Lung (tissue), 12 donors: ENCODE data around the gene PARD3. TPM values are rescaled to one million over a fixed set of nuclear protein-coding genes. Genes with fewer than 3 reads are reported as not detected.

ENCODE experiments used
- ATAC-seq: fragments of 200-7000 bp; cut with Tn5 transposase; one replicate; pipeline ENCODE4 v1.9.1; 2020; ENCODE audit warnings: moderate number of reproducible peaks; ENCODE audit not compliant: insufficient read depth, low FRiP score
- DNase-seq, 3 donors: peaks; one replicate each; pipeline ENCODE4 v3.0.0-alpha.2; 2013 to 2017
- H3K27ac ChIP-seq, 2 donors: one replicate each; pipeline ENCODE4 v1.5.1; 2013; ENCODE audit warnings: mild to moderate bottlenecking in 2 of 2, moderate library complexity in 2 of 2, control low read depth in 1 of 2, inconsistent platforms in 1 of 2, low read depth in 1 of 2, low read length in 1 of 2
- H3K27me3 ChIP-seq, 3 donors: one replicate each; pipeline ENCODE4 v1.5.1; 2013; ENCODE audit warnings: low read length in 2 of 3; ENCODE audit not compliant: control insufficient read depth in 3 of 3, insufficient read depth in 3 of 3
- H3K36me3 ChIP-seq, 4 donors: one replicate each; pipeline ENCODE4 v1.5.1; 2013; ENCODE audit warnings: low read length in 4 of 4, mild to moderate bottlenecking in 1 of 4, moderate library complexity in 1 of 4; ENCODE audit not compliant: control insufficient read depth in 4 of 4, insufficient read depth in 4 of 4
- H3K4me1 ChIP-seq, 5 donors: one replicate each; pipeline ENCODE4 v1.5.1; 2013; ENCODE audit warnings: low read length in 5 of 5, mild to moderate bottlenecking in 2 of 5, moderate library complexity in 1 of 5; ENCODE audit not compliant: control insufficient read depth in 5 of 5, insufficient read depth in 5 of 5
- H3K4me3 ChIP-seq: one replicate; pipeline ENCODE4 v1.5.1; 2013; ENCODE audit warnings: mild to moderate bottlenecking, control low read depth, moderate library complexity
- H3K9ac ChIP-seq, 2 donors: one replicate each; pipeline ENCODE4 v1.5.1; 2013; ENCODE audit warnings: low read length in 2 of 2, control low read depth in 1 of 2; ENCODE audit not compliant: insufficient read depth in 1 of 2
- H3K9me3 ChIP-seq, 4 donors: one replicate each; pipeline ENCODE4 v1.5.1; 2013; ENCODE audit warnings: low read length in 3 of 4, mild to moderate bottlenecking in 1 of 4, moderate library complexity in 1 of 4; ENCODE audit not compliant: control insufficient read depth in 4 of 4, insufficient read depth in 3 of 4
- WGBS, 2 donors: extraction: QIAGEN DNeasy Blood & Tissue Kit; methylation state at CpG; one replicate each; pipeline ENCODE4 v1.1.7; 2013; 5-methylcytosine and 5-hydroxymethylcytosine counted together
- polyA plus RNA-seq, 2 donors: library from polyadenylated mRNA; stranded (reverse); fragments of 200-250 nt; gene quantifications; one replicate each; pipeline ENCODE4 v1.2.1, GENCODE V29; 2013
- total RNA-seq, 2 donors: library from RNA; depleted of rRNA in 1 of 2; stranded (reverse); fragments of >200 nt in 1 of 2; gene quantifications; one replicate each; pipeline ENCODE4 v1.2.1, GENCODE V29; 2014 to 2021
- TF ChIP-seq, protein P1 (sequence below): IDR thresholded peaks from 2 replicates; pipeline ENCODE4 v1.5.1; 2012; ENCODE audit warnings: mild to moderate bottlenecking; ENCODE audit errors: control extremely low read depth, extremely low read depth
- donor health status: control.
- donor health status: control.
- donor health status: Bipolar disorder and iron deficiency.
- donor health status: healthy.
- donor health status: DM: yes; HTN: yes; CAD: no.

PARD3 gene
- total and polyA plus RNA-seq, 4 donors, result 10.3 to 69.2 (median 27.6) TPM

GRCh38 chr10:34407324-34407805 lies 407.7 kb downstream of the PARD3 start:
- no peak overlapping the region for H3K9ac ChIP-seq
- ATAC-seq (no peak), DNase-seq (peak in 2 of 3 donors; percentile 57 to 59)
- no peak overlapping the region for H3K4me3 ChIP-seq
- H3K27me3 ChIP-seq, result no peaks in the 10 kb centered on the region
- peaks cover 0 to 8% (median 4%) of the 10 kb centered on the region in 5 donors for H3K4me1 ChIP-seq
- no peaks in the 10 kb centered on the region for H3K9me3 ChIP-seq
- 40 to 64% methylated on average over 7 of the region's 7 CpGs for WGBS, 2 donors
- no peak overlapping the region for H3K27ac ChIP-seq
- no peaks in the 10 kb centered on the region for H3K36me3 ChIP-seq
- TF ChIP-seq, protein P1, sequence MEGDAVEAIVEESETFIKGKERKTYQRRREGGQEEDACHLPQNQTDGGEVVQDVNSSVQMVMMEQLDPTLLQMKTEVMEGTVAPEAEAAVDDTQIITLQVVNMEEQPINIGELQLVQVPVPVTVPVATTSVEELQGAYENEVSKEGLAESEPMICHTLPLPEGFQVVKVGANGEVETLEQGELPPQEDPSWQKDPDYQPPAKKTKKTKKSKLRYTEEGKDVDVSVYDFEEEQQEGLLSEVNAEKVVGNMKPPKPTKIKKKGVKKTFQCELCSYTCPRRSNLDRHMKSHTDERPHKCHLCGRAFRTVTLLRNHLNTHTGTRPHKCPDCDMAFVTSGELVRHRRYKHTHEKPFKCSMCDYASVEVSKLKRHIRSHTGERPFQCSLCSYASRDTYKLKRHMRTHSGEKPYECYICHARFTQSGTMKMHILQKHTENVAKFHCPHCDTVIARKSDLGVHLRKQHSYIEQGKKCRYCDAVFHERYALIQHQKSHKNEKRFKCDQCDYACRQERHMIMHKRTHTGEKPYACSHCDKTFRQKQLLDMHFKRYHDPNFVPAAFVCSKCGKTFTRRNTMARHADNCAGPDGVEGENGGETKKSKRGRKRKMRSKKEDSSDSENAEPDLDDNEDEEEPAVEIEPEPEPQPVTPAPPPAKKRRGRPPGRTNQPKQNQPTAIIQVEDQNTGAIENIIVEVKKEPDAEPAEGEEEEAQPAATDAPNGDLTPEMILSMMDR, result no peak

- H3K27me3 ChIP-seq, result no peaks in the 10 kb centered on the region
- H3K9me3 ChIP-seq, result no peaks in the 10 kb centered on the region
- no peak for ATAC-seq
- H3K36me3 ChIP-seq, result no peaks in the 10 kb centered on the region
- H3K9ac ChIP-seq, result no peak overlapping the region
- 63 to 72% methylated on average over 4 of the region's 4 CpGs for WGBS, 2 donors
- peaks cover 0 to 8% (median 4%) of the 10 kb centered on the region in 5 donors for H3K4me1 ChIP-seq
- TF ChIP-seq, protein P1, result no peak
- peak in 2 of 3 donors; percentile 30 to 32 for DNase-seq
- no peak overlapping the region for H3K4me3 ChIP-seq
- H3K27ac ChIP-seq, result no peak overlapping the region
Observed at GRCh38 chr10:34406463-34407323, 408.4 kb downstream of the PARD3 start.

DNA sequence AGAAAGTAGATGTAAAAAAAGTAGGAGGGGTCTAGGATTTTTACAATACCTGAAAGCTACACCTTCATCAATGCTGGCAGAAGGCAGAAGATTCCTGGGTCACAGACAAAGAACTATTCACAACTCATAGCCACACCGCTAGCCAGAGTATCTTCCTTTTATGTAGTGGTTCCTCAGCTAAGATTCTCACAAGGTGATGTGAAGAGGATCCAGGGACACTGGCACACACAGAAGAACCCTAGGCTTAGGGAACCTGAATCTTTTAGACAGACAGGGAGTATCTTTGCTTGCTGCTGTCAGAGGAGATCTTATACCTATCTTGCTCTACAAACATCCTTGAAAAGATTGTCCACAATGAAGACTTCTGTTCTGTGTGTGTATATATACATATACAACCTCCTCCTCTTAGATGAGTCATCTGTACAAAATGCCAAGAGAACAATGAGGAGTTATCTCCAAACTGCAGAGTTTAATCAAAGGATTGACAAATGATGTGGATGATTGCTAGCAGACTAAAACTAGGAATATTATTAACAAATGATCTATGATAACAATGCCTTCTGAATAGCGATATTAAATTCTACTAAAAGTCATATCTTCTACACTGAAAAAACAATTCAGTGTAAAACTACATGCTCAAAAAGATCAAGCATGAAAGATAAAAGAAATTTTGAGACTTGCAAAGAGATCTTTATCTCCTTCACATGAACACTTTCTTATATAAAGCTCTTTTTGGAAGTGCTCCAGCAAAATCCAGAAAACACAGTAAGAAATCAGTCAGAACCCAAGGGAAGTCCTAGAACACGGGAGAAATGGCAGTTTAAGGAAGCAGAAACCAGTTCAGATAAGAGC lies 409.3 kb downstream of the PARD3 start:
- Histone ChIP-seq H3K36me3 (no peaks in the 10 kb centered on the region), H3K27me3 (no peaks in the 10 kb centered on the region), H3K9me3 (no peaks in the 10 kb centered on the region), H3K4me1 (peaks cover 0 to 8% (median 4%) of the 10 kb centered on the region in 5 donors), H3K27ac (no peak overlapping the region), H3K9ac (no peak overlapping the region), H3K4me3 (no peak overlapping the region)
- TF ChIP-seq, protein P1, result no peak
- 59 to 67% methylated on average over 3 of the region's 3 CpGs for WGBS, 2 donors
- ATAC-seq, result no peak
- peak in 1 of 3 donors; percentile 25 for DNase-seq
